Measurements from ENCODE around the gene TMCO4.
A peak's percentile ranks its signal among the peaks of the same experiment; 100 is the strongest.

TMCO4 gene

DNA sequence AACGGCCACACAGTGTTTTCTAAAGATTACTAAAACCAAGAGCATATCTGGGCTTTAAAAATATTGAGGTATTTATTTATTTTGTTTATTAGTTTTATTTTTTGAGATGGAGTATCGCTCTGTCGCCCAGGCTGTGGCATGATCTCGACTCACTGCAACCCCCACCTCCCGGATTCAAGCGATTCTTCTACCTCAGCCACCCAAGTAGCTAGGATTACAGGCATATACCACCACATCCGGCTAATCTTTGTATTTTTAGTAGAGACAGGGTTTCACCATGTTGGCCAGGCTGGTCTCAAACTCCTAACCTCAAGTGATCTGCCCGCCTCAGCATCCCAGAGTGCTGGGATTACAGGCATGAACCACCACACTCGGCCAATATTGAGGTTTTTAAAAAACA is 23.9 kb downstream of the TMCO4 start:
- DNase-seq (ENCODE audit: low read depth), result no peak

DNA sequence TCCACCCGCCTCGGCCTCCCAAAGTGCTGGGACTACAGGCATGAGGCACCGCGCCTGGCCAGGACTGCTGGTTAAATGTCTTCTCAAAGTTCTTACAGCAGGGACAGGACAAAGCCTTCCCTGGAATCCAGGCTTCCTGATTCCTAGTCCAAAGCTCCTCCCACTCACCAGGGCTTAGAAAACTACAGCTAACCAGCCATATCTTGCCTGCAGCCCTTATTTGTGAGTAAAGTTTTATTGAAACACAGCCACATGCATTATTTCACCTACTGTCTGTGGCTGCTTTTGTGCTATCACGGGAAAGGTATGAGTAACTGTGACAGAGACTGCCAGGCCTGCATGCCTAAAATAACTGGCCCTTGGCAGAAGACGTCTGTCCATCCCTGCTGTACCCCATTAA is 24.4 kb downstream of the TMCO4 start:
- DNase-seq (ENCODE audit: low read depth), result peak; percentile 18

DNA sequence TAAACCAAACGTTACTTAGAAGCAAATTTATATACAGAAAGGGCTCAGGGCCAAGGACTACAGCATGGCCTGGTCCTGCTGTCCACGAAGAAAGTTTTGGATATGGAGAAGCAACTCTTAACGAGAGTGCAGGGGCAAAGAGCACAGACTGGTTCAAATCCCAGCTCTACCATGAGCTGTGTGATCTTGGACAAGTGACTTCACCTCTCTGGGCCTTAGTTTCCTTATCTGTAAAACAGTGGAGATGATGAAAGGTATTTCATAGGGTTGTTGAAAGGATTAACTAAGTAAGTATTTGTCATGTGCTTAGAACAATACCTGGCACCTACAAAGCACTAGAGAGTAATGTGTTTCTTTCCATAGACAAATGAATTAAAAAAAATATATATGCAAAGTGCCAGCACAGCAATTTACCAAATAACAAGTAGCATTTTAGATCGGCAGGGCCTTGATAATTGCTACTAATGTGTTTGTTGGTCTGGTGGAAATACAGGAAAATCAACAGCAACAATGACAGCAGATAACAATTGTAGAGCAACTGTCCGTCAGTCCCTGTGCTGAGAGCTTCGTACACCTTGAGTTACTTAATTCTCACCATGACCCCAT is 25.4 kb downstream of the TMCO4 start:
- DNase-seq (ENCODE audit: low read depth), result no peak

DNA sequence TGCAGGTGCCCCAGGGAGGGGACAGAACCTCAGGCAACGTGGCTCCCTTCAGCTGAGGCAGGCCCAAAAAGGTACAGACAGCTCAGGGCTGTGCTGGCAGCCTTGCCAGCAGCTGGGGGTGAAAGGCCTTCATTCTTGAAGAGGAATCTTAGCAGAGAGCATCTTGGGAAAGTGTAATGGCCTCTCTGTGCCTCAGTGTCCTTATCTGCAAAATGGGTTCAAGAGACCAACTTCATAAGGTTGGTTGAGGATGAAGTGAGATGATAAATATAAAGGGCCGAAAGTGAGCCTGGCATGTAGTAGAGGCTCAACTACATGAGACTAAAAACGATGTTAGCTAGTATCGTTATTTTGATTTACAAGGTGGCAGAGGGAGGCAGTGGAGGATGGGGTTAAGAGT is 26.2 kb downstream of the TMCO4 start:
- no peak for DNase-seq (ENCODE audit: low read depth)

DNA sequence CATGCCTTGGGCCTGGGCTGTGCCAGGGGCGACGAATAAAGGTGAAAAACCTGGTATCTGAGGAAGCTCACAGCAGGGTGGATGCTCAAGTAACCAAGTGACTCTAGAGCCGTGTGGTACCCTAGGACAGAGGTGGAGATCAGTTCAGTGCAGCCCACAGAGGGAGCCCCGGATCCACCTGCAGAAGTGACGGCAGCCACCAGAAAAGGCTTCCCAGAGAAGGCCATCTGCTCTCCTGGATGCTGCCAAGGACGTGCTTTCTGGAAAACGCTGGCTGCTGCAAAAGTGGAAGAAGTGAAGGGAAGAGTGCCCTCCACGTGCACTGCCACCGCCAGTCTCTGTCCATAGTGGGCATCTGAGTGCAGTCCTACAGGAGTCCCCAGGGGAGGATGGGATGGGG is 27.7 kb downstream of the TMCO4 start:
- no peak for DNase-seq (ENCODE audit: low read depth)

DNA sequence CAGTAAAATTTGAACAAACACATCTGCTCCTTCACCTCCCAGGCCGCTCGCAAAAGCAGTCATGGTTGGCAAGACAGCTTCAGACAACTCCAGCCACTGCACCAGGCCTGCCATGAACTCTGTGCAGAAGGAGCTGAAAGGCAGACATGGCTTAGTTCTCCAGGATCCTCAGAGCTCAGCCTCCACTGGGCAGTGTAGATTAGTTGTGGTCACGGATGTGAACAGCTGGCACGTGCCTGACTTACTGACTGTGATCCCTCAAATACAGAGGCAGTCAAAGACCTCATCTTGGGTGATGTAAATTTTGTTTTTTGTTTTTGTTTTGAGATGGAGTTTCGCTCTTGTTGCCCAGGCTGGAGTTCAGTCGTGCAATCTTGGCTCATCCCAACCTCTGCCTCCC is 28.4 kb downstream of the TMCO4 start:
- no peak for DNase-seq (ENCODE audit: low read depth)

DNA sequence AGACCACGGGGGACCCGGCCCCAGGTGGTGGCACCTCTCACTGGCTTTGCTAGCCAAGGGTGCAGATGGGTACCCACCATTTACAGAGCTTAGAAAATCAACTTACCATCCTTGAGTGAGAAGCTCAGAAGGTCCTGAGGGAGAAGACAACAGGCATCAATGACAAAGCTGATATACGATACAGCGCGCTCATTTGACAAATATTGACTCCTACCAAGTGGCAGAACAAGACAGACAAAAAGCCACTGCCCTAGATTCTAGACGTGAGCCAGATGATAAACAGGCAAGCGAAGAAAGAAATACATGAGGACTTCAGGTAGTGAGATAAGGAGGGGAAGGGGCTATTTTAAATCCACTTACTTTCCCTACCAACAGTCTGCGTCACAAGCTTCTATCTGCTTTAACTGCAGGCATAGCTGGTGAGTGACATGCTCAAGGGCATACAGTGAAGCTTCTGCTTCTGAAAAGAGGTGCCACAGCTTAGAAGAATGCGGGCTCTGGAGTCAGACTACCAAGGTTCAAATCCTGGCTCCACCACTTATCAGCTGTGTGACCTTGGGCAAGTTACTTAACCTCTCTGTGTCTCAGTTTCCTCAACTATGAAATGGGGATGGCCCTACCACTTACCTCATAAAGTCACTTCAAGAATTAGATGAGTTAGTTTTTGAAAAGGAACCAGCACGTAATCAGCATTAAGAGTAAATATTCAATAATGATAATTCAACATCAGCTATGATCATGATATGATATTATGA is 29.1 kb downstream of the TMCO4 start:
- DNase-seq (ENCODE audit: low read depth), result no peak

DNA sequence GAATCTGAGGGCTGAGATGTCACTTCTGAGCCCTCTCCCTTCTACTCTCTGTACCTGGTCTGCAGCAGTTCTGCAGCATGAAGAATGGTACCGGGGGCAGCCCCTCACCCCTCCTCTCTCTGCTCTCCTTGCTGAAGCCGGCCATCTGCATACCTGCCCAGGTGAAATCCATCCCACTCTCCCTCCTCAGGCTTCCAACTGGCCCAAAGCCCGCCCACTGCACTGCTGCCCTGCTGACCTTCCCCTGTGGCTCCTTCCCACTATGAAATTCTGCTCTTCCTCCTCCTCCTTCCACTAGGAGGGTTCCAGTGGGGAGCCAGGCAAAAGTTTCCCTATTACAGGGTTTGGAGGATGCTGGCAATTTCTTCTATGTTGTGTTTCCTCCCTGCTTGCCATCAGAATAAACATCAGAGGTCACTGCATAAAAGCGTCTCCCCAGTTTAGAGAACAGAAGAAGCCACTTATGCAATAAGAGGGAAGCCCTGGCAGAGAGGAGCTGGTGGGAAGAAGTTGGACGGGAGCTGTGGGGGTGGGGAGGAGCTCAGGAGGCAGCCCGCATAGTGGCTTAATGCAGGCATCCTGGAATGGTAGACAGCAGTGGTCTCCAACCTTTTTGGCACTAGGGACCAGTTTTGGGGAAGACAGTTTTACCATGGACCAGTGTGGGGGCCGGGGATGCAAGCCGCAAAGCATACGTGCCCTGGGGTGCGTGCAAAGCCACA is 30.3 kb downstream of the TMCO4 start:
- no peak for DNase-seq (ENCODE audit: low read depth)

DNA sequence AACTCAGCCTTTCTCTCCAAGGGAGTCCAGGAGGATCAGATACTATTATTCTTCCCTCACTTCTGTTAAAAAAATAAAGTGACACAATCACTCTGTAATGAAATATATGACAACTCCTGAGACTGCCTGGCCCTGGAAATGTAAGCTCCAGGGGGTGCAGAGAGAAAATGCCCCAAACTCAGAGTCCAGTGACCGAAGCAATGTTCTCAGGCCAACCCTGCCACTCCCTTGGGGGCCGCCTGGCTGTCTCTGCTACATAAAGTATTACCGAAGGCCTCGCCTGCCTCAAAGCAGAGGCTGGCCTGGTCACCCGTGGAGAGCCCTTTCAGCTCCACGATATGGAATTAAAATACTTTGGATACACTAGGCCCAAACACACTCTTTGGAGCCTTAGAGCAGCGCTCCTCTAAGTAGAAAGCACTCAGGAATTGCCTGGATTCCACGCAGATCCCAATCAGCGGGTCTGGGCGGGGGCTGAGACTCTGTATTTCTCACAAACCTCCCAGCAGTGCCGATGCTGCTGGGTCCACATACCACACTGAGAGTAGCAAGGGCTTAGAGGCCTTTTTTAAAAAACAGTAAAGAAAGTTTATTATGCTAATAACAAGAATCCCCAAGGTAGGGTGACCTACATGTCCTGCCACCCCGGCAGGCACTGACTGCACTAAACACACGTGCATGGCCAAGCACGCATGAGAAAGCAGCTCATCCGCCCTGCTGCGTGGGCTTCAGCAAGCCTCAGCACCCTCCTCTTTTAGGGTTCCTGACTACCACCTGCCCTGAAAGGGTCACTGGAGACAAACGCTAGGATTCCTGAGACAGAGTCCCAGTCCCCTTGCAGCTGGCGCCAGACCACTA is 31.1 kb downstream of the TMCO4 start:
- no peak for DNase-seq (ENCODE audit: low read depth)

DNA sequence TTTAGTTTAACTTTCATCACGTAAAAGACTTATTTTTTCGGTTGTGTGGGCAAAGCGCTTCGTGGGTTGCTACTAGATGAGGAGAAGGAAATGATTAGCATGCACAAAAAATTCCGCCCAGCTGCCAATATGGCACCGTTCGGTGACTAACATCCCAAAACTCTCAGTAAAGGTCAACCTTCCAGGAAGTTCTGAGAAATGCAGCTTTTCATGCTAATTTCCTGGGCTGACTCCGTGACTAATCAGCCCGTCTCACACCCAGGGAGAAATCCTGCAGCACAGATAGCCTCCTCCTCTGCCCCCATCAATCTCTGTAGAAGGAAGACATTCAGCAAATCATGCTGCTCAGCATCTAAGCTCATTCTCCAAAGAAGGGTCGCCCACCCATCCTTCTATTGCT is 34.1 kb downstream of the TMCO4 start:
- DNase-seq (ENCODE audit: low read depth), result peak; percentile 93

DNA sequence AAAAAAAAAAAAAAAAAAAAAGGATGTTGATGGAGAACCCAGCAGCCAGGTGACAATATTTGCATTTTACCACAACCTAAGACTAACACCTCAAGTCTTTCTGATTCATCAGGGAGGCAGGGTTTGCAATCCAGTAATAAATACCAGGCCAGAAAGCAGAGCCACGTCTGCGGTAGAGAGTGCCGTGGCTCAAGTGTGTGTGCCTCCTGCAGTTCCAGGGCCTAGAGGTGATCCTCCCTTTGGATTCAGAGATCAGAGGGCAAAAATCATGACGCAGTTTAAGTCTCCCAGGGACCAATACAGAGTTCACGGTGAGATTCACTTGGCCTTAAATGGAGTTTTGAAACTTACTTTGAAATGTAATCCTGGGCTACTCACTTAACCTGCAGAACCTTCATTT is 34.9 kb downstream of the TMCO4 start:
- peak; percentile 58 for DNase-seq (ENCODE audit: low read depth)

DNA sequence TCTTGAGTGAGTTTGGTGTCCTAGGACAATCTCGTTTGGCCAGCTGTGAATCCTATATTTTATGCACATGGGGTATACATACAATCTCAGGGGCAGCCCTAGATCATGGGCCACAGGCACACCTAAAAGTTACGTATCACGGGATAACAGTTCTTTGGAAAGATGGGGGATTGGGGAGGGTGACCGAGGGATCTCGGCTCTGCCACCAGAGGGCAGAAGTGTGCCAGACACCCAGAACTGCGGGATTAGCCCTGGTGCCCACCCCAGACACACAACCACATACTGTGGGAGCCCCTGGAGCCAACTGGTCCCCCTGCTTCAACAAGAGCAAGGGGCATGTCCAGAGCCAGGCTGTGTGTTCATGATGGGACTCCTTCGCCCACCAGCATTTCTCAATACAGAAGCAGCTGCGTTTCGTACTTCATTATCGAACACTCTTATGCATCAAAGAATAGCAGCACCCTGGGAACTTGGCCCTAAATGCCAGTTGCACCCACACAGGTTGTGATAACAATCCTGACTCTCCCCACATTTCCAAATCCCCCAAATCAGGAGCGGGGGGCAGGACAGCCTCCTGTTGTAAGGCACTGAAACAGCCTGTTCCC is 37.4 kb downstream of the TMCO4 start:
- peak; percentile 15 for DNase-seq (ENCODE audit: low read depth)

DNA sequence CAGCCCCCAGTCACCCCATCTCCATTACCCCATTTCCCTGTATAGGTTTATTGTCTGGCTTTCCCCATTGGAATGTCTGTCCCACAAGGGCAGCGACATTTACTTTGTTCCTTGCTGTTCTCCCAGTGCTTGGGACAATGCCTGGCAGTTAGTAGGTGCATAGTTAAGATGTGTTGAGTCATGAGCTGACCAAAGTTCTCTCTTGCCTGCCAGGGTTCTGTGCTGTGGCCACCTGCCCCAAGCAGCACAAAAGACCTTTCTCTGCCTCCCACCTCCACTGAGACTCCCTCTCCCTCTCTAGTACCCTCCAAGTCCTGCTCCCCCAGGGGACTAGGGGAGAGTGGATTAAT is 40.0 kb downstream of the TMCO4 start:
- DNase-seq (ENCODE audit: low read depth), result no peak

DNA sequence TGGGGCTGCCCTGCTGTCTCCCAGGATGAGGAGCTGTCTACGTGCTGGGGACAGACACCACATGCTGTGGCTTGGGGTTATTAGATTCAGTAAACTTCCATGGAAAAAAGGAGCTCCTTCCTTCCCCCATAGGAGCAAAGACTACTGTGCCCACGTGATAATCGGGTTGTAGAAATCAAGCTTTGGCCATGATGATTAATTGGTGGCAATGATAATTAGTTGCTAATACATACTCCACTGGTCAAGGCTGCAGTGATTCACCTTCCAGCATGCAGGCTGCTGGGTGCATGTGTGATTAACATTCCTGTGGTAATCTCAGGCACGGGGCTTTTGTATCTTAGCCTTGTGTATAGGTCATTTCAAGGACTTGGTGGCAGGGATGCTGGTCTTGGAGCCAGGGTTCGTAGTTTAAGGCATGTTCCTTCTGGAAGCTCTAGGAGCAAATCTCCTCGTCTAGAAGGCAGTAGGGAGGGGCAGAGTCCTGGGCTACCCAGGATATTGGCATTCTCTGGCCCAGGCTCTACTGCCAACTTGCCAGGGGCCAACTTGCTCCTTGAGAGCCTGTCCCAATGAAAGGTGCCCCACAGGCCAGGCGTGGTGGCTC is 41.4 kb downstream of the TMCO4 start:
- peak; percentile 78 for DNase-seq (ENCODE audit: low read depth)

DNA sequence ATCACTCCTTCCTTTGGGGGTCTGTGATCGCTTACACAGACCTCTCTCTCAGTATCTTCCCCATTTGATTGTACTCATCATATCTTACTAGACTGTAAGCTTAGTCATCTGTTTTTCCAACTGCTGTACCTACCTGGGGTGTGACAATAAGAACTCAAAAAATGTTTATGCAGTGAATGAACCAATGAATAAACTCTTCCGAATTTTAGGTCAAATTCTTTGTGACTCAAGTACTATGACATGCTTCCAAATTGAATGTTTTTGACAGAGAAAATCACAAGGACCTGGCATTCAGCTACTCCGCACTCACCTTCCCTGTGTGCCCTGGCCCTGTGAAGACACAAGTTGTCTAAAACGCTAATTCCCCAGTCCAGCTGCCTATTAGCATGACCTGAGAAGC is 42.1 kb downstream of the TMCO4 start:
- no peak for DNase-seq (ENCODE audit: low read depth)

DNA sequence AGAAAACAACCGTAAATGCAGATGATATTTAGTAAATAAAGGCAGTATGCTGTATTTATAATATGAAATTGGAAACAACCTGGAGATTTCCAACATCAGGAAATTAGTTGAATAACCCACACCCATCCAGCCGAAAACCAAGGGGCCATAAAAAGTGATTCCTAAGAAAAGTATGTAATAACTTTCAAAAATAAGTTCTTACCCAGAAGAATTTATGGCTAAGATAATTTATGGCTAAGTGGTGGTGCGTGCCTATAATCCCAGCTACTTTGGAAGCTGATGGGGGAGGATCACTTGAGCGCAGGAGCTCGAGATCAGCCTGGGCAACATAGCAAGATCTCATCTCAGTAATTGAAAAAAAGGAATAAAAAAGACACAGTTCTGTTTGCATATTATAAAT is 43.2 kb downstream of the TMCO4 start:
- no peak for DNase-seq (ENCODE audit: low read depth)

DNA sequence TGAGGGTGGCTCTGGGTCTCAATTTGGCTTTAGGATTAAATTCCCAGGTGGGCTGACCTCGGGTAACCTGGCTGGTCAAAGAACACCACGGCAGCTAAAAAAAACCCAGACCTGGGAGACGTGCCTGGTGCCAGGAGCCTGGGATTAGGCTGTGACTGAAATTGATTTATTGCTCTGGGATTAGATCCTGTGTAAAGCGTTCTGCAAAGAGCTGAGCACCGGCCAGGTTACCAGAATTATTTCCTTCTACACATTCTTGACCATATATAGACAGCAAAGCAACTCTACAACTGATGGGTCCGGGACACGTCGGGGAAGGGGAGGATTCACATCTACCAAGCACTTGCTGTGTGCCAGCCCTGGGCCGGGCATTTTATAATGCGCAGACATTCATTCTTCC is 45.2 kb downstream of the TMCO4 start:
- DNase-seq (ENCODE audit: low read depth), result no peak

DNA sequence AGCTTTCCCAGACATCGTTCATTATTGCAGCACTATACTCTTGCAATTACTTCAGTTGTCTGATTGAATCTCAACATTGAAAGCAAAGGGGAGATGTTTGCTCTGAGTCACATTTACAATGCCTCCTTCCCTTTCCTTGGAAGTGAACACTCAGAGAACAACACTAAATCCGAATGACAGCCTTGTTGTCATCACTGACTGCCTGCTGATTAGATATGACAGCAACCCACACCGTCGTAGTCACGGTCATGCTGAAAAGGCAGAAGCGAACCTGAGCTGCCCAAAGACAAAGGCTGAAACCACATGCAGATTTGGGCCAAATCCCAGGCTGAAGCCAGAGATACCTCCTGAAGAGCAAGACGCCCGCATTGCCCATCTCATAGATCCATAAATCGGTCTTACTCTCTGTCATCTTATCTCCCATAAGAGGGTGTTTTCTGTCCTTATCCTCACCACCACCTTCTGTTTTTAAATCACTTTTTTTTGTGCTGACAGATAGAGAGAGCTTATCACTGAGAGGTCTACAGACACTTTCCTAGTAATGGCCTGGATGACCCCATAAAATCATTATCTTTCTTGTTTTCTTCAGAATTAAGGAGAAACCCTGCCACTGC is 47.5 kb downstream of the TMCO4 start:
- no peak for DNase-seq (ENCODE audit: low read depth)

DNA sequence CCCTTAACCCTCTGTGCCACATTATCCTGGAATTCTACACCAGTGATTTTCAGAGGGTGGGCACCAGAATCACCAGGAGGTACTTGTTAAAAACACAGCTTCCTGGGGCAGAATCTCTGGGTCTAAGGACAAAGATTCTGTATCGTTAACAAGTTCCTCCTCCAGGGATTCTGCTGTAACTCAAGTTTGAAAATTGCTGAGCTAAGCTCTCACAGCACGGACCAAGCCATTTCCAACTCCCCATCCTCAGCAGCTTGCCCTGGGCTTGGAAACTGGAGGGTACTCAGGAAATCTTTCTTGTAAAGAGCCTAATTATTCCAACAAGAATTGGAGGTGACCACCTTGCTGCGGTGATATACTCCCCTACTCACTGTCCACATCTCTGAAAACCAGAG is 48.8 kb downstream of the TMCO4 start:
- DNase-seq (ENCODE audit: low read depth), result no peak

DNA sequence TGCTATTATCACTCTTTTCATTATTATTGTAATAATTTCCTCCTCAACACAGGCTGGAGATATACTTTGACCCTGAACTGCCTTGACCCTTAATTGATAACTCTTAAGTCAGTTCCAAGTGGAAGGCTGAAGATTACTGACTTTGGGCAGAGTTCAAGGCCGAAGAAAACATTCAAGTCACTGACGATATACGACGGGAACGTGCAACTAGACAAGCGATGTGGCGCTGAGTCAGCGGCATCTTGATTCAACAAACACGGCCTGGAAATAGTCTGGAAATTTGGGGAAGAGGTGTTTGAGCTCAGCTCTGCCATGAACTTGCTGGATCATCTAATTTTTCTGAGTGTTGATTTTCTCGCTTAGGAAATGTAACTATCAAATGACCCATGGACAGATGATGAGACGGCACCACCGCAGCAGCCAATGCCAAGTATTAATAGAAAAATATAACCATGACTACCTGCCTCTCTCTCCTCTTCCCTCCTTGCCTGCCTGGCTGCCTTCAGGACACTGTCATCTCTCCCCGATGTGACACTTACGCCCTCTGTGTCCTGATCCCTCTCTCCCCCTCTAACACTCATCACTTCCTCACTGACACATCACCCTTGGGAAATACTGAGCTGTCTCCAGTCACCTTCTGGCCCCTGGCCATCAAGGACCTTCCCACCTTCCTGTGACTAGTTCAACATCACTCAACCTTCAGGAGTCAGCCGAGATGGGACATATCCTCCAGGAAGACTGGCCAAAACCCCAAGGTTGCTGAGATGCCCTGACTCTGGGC is 49.4 kb downstream of the TMCO4 start:
- DNase-seq (ENCODE audit: low read depth), result no peak

DNA sequence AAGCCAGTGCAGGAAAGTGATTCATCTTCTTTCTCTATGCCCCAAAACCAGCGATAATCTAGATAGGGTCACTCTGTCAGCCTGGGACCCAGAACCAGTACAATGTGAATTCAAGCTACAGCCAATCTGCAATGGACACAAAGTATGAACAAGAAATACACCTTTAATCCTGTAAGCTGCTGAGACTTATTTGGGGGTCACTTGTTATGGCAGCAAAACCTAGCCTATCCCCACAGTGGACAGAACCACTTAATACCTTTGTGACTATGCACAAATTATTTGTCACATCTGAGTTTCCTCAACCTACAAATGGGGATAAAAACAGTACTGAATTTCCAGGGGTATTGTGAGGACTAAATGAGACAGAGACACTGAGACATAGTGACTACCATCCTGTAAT is 50.0 kb downstream of the TMCO4 start:
- DNase-seq (ENCODE audit: low read depth), result no peak
